NCI-H146 (cell line): Measurements from ENCODE around the gene MIPOL1.
"Not testable (repeated sequence)": the region's sequence is repeated elsewhere in the genome, so short reads cannot be mapped to it uniquely, and the experiment has no call there.

Experiments
- DNase-seq: peaks from one replicate; lab custom pipeline; 2025; lab: John Stamatoyannopoulos, UW

The MIPOL1 gene

GRCh38 chr14:37285220-37285619 is 87.5 kb downstream of the MIPOL1 start:
- DNase-seq = no peak

- DNase-seq = no peak
Observed at GRCh38 chr14:37289688-37290087, 92.0 kb downstream of the MIPOL1 start.

DNA sequence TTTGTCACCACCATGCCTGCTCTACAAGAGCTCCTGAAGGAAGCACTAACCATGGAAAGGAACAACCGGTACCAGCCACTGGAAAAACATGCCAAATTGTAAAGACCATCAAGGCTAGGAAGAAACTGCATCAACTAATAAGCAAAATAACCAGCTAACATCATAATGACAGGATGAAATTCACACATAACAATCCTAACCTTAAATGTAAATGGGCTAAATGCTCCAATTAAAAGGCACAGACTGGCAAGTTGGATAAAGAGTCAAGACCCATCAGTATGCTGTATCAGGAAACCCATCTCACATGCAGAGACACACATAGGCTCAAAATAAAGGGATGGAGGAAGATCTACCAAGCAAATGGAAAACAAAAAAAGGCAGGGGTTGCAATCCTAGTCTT is 97.5 kb downstream of the MIPOL1 start:
- not testable (repeated sequence) for DNase-seq

- DNase-seq = no peak
Observed at GRCh38 chr14:37311252-37311651, 113.5 kb downstream of the MIPOL1 start.

- no peak for DNase-seq
Observed at GRCh38 chr14:37318938-37319337, 121.2 kb downstream of the MIPOL1 start.

GRCh38 chr14:37320106-37320505 is 122.4 kb downstream of the MIPOL1 start:
- DNase-seq = no peak

- no peak for DNase-seq
Observed at GRCh38 chr14:37325332-37325731, 127.6 kb downstream of the MIPOL1 start.

GRCh38 chr14:37326434-37326833 is 128.7 kb downstream of the MIPOL1 start:
- DNase-seq = no peak

GRCh38 chr14:37327933-37328332 is 130.2 kb downstream of the MIPOL1 start:
- DNase-seq = not testable (repeated sequence)

DNA sequence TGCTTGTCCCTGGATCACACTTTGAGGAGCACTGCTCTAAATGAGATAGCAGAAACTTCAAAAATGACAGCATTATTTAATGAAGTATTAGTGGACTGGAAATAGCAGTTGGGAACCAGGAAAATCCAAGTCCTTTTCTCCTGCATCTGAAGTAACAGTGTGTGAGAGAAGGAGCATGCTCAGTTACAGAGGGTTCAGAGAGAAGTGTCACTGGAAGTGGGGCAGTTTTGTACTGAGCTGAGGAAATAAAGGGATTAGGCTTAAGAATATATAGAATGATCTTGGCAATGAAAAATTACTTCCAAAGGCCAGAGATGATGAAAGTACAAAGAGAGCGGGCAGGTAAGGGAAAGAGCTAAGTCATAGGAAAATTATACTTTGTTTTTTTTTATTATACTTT is 130.9 kb downstream of the MIPOL1 start:
- DNase-seq = no peak

GRCh38 chr14:37329189-37330001 is 131.7 kb downstream of the MIPOL1 start:
- DNase-seq = no peak

- no peak for DNase-seq
Observed at GRCh38 chr14:37330910-37331309, 133.2 kb downstream of the MIPOL1 start.

- no peak for DNase-seq
Observed at GRCh38 chr14:37340353-37340752, 142.6 kb downstream of the MIPOL1 start.

GRCh38 chr14:37343307-37344094 is 145.8 kb downstream of the MIPOL1 start:
- no peak for DNase-seq

- no peak for DNase-seq
Observed at GRCh38 chr14:37363661-37364060, 165.9 kb downstream of the MIPOL1 start.

GRCh38 chr14:37369425-37369824 is 171.7 kb downstream of the MIPOL1 start:
- DNase-seq = peak; percentile 58

DNA sequence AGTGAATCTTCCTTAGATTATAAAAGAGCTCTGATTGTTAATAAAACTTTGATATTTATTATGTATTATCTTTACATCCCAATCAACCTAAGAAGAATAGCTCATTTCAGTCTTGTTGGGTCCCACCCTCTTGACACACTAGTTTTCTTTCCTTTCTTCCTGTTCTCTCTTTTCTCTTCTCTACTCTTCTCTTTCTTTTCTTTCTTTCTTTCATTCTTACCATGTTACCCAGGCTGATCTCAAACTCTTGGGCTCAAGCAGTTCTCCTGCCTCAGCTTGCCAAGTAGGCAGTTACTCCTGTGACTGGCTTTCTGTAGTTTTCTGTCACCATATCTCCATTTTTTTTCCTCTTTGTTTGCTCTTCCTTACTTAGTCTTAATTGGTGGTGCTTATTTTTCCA is 177.8 kb downstream of the MIPOL1 start:
- DNase-seq = no peak

DNA sequence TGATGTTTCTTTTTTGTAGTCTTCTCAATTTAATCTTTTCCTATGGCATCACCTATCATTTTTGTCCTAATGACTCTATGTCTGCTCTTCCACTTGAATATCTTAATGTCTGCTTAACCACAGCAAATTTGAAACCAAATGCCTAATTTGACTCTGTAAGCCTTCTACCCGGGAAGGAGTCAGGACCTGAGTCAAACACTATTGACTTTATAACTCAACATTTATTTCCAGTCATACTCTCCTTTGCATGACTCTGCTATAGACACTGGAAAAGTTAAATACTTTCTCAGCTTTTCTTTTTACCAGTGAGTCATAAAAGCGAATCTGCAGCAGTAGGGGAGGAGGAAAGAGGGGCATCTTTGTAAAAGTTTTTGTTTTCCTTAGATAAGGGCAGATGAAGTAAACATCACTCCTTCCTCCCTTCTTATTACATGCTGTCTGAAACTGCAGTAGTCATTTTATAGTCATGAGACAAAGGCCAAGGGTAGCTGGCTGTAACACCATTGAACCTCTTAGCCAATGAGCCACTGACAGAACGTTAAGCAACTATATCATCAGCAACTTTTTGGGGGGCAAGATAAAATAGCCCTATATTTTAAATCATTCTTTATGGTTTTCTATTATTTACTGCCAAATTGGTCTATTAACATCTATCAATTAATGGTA is 179.3 kb downstream of the MIPOL1 start:
- no peak for DNase-seq

GRCh38 chr14:37384870-37385596 is 187.3 kb downstream of the MIPOL1 start:
- DNase-seq = peak; percentile 80

DNA sequence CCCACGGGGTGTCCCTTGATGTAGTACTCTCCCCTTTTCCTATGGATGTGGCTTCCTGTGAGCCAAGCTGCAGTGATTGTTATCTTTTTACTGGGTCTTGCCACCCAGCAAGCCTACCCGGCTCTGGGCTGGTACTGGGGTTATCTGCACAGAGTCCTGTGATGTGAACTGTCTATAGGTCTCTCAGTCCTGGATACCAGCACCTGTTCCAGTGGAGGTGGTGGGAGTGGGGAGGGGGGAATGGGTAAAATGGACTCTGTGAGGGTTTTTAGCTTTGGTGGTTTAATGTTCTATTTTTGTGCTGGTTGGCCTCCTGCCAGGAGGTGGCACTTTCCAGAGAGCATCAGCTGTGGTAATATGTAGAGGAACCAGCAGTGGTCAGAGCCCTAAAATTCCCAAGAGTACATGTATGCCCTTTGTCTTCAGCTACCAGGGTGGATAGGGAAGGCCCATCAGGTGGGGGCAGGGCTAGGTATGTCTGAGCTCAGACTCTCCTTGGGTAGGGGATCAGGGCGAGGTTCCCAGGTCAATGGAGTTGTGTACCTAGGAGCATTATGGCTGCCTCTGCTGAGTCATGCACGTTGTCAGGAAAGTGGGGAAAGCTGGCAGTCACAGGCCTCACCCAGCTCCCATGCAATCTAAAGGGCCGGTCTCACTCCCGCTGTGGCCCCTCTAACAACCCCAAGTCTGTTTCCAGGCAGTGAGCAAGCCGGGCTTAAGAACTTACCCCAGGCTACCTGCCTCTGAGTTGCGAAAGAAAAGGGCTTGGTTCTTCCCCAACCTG is 199.6 kb downstream of the MIPOL1 start:
- not testable (repeated sequence) for DNase-seq

- no peak for DNase-seq
Observed at GRCh38 chr14:37397941-37398215, 200.1 kb downstream of the MIPOL1 start.
